Spleen (tissue), 11 donors: Measurements from ENCODE around the gene ALS2CL. TPM values are rescaled to one million over a fixed set of nuclear protein-coding genes. Genes with fewer than 3 reads are reported as not detected.

Source experiments
- DNase-seq: peaks from one replicate; pipeline ENCODE4 v3.0.0-alpha.2; 2020
- H3K27ac ChIP-seq, 8 donors: fragments of 200-600 bp; sonication (generic) in 7 of 8; 1 replicate in 4 of 8; 2 replicates in 4 of 8; pipeline versions ENCODE4 v1.5.0 to v1.8.0; 2016 to 2021; ENCODE audit warnings: inconsistent platforms in 4 of 8, mild to moderate bottlenecking in 4 of 8, moderate library complexity in 1 of 8
- H3K27me3 ChIP-seq, 7 donors: fragments of 200-600 bp; sonication (generic) in 6 of 7; replicated peaks in 1 of 7; 1 replicate in 4 of 7; 2 replicates in 3 of 7; pipeline versions ENCODE4 v1.5.0 to v1.8.0; 2016 to 2021; ENCODE audit warnings: inconsistent platforms in 3 of 7, mild to moderate bottlenecking in 1 of 7
- H3K36me3 ChIP-seq, 6 donors: fragments of 200-600 bp; sonication (generic) in 5 of 6; 1 replicate in 4 of 6; 2 replicates in 2 of 6; pipeline versions ENCODE4 v1.5.0 to v1.8.0; 2016 to 2021; ENCODE audit warnings: inconsistent platforms in 2 of 6
- H3K4me1 ChIP-seq, 6 donors: fragments of 200-600 bp; sonication (generic) in 5 of 6; 1 replicate in 3 of 6; 2 replicates in 3 of 6; pipeline versions ENCODE4 v1.5.0 to v1.8.0; 2016 to 2021; ENCODE audit warnings: inconsistent platforms in 3 of 6
- H3K4me3 ChIP-seq, 8 donors: fragments of 200-600 bp; sonication (generic) in 7 of 8; 1 replicate in 4 of 8; 2 replicates in 4 of 8; pipeline versions ENCODE4 v1.5.0 to v1.8.0; 2016 to 2021; ENCODE audit warnings: inconsistent platforms in 4 of 8, mild to moderate bottlenecking in 4 of 8, moderate library complexity in 2 of 8
- H3K9me3 ChIP-seq, 8 donors: fragments of 200-600 bp; sonication (generic) in 7 of 8; 1 replicate in 4 of 8; 2 replicates in 4 of 8; pipeline versions ENCODE4 v1.5.0 to v1.8.0; 2016 to 2021; ENCODE audit warnings: inconsistent platforms in 4 of 8
- CTCF ChIP-seq, 11 experiments: fragments of 200-600 bp in 7 of 11; fragments of 450-650 bp in 4 of 11; sonication (generic) in 4 of 11; IDR thresholded peaks in 8 of 11; conservative IDR thresholded peaks in 3 of 11; 1 replicate in 7 of 11; 2 replicates in 4 of 11; pipeline versions ENCODE4 v1.4.0 to v1.8.0; 2016 to 2021; ENCODE audit warnings: antibody characterized with exemption in 11 of 11, inconsistent platforms in 4 of 11, mild to moderate bottlenecking in 1 of 11
- POLR2A ChIP-seq, 3 donors: fragments of 450-650 bp; IDR thresholded peaks; one replicate each; pipeline ENCODE4 v1.5.1; 2017; ENCODE audit warnings: antibody characterized with exemption in 3 of 3, mild to moderate bottlenecking in 1 of 3
- POLR2AphosphoS5 ChIP-seq, 3 donors: sonication (generic); formaldehyde crosslinking; IDR thresholded peaks; one replicate each; pipeline ENCODE4 v1.5.1; 2017; ENCODE audit warnings: antibody characterized with exemption in 3 of 3
- WGBS, 5 donors: extraction: QIAGEN DNeasy Blood & Tissue Kit in 3 of 5; methylation state at CpG; one replicate each; pipeline versions ENCODE4 v1.1.5 to v1.1.7; 2013 to 2018; 5-methylcytosine and 5-hydroxymethylcytosine counted together
- intact Hi-C: fragments of 100-400 bp; cut with DNase I; formaldehyde crosslinking; loops from one replicate; pipeline ENCODE4 v1.15.0; 2023; ENCODE audit warnings: low total_unique reads
- polyA plus RNA-seq, 3 donors: library from polyadenylated mRNA; stranded (reverse); fragments of 200-250 nt; gene quantifications; one replicate each; pipeline ENCODE4 v1.2.1, GENCODE V29; 2013
- total RNA-seq, 7 donors: library from RNA; depleted of rRNA in 3 of 7; stranded (reverse); fragments of >200 nt in 3 of 7; fragmentation: NEBNext Ultra II Directional in 4 of 7; extraction: Animal tissue kit (Norgen Biotek cat#: 25700) in 4 of 7; gene quantifications; one replicate each; pipeline versions ENCODE4 v1.1.0 to v1.2.1, GENCODE V29; 2016 to 2021
- donor health status: healthy with polysubstance abuse.
- donor health status: DM: no; HTN: no; CAD: no; lungs with moderate emphysema.
- donor health status: DM: no; HTN: no; CAD: no.
- donor health status: Bipolar disorder and iron deficiency.
- donor health status: healthy.
- donor health status: DM: no; HTN: no; CAD: no.
- donor health status: DM: yes; HTN: yes; CAD: no.

The ALS2CL gene
- total and polyA plus RNA-seq, 10 donors: 7.9 to 61.2 (median 31.9) TPM

GRCh38 chr3:46661776-46662766 lies 31.4 kb downstream of the ALS2CL start:
- DNase-seq: no peak
- Histone ChIP-seq H3K4me3 (no peak overlapping the region), H3K27me3 (peaks cover 0 to 3% (median 0%) of the 10 kb centered on the region in 7 donors), H3K9me3 (no peaks in the 10 kb centered on the region), H3K27ac (no peak overlapping the region), H3K4me1 (peaks cover 0 to 22% (median 12%) of the 10 kb centered on the region in 6 donors), H3K36me3 (no peaks in the 10 kb centered on the region)
- 77 to 89% (median 84%) methylated on average over 15 of the region's 15 CpGs for WGBS, 5 donors
- TF ChIP-seq POLR2A (IDR thresholded peaks at IDR 0.05): no peak
- no peak for TF ChIP-seq POLR2AphosphoS5 (IDR thresholded peaks at IDR 0.05)
- TF ChIP-seq CTCF (IDR thresholded peaks at IDR 0.05 in 8 of 11, conservative IDR thresholded peaks at IDR 0.05 in 3 of 11): no peak
- intact Hi-C loops: no loop called here

GRCh38 chr3:46660543-46661523 lies 32.6 kb downstream of the ALS2CL start:
- no peak overlapping the region for H3K27ac ChIP-seq
- 52 to 69% (median 63%) methylated on average over 8 to 9 of the region's 9 CpGs for WGBS, 5 donors
- H3K36me3 ChIP-seq: no peaks in the 10 kb centered on the region
- intact Hi-C loops: no loop called here
- H3K27me3 ChIP-seq: peaks cover 0 to 3% (median 0%) of the 10 kb centered on the region in 7 donors
- TF ChIP-seq POLR2A (IDR thresholded peaks at IDR 0.05): no peak
- TF ChIP-seq CTCF (IDR thresholded peaks at IDR 0.05 in 8 of 11, conservative IDR thresholded peaks at IDR 0.05 in 3 of 11): no peak
- TF ChIP-seq POLR2AphosphoS5 (IDR thresholded peaks at IDR 0.05): no peak
- peaks cover 0 to 22% (median 12%) of the 10 kb centered on the region in 6 donors for H3K4me1 ChIP-seq
- no peaks in the 10 kb centered on the region for H3K9me3 ChIP-seq
- no peak overlapping the region for H3K4me3 ChIP-seq
- DNase-seq: no peak

- 72 to 81% (median 77%) methylated on average over 4 to 6 of the region's 6 CpGs for WGBS, 5 donors
- no peaks in the 10 kb centered on the region for H3K9me3 ChIP-seq
- no peak overlapping the region for H3K27ac ChIP-seq
- no peak for DNase-seq
- intact Hi-C loops: no loop called here
- peaks cover 0 to 3% (median 0%) of the 10 kb centered on the region in 7 donors for H3K27me3 ChIP-seq
- peaks cover 0 to 22% (median 12%) of the 10 kb centered on the region in 6 donors for H3K4me1 ChIP-seq
- no peaks in the 10 kb centered on the region for H3K36me3 ChIP-seq
- no peak overlapping the region for H3K4me3 ChIP-seq
- TF ChIP-seq POLR2AphosphoS5 (IDR thresholded peaks at IDR 0.05): no peak
These were observed 33.5 kb downstream of the ALS2CL start for GRCh38 chr3:46660003-46660402.

- DNase-seq: no peak
- Histone ChIP-seq H3K27me3 (peaks cover 0 to 3% (median 0%) of the 10 kb centered on the region in 7 donors), H3K9me3 (no peaks in the 10 kb centered on the region), H3K4me1 (peaks cover 0 to 22% (median 11%) of the 10 kb centered on the region in 6 donors), H3K27ac (no peak overlapping the region), H3K4me3 (no peak overlapping the region), H3K36me3 (no peaks in the 10 kb centered on the region)
- WGBS, 5 donors: 91 to 96% (median 94%) methylated on average over 8 of the region's 8 CpGs
- TF ChIP-seq CTCF (IDR thresholded peaks at IDR 0.05 in 8 of 11, conservative IDR thresholded peaks at IDR 0.05 in 3 of 11) (no peak), POLR2A (IDR thresholded peaks at IDR 0.05) (no peak), POLR2AphosphoS5 (IDR thresholded peaks at IDR 0.05) (no peak)
- intact Hi-C loops: no loop called here
These were observed 34.2 kb downstream of the ALS2CL start for GRCh38 chr3:46659285-46659684.
